IMR-90 (cell line): ENCODE measurements around the gene TTLL11. TPM values are rescaled to one million over a fixed set of nuclear protein-coding genes. Genes with fewer than 3 reads are reported as not detected.

Experiments used
- ATAC-seq: fragments of 200-7000 bp; cut with Tn5 transposase; 2 replicates; pipeline ENCODE4 v1.9.1; 2020; ENCODE audit warnings: low read depth, mild to moderate bottlenecking, moderate library complexity
- BruUV-seq: library from RNA; stranded (reverse); fragments of 400-500 nt; replicated peaks from 2 replicates; lab custom pipeline; 2021; lab: Mats Ljungman, UMichigan
- CTCF ChIA-PET: fragments of 300-600 bp; formaldehyde crosslinking; extraction: SDS; loops from one replicate; lab custom pipeline; 2021; ENCODE audit warnings: antibody characterized with exemption; lab: Yijun Ruan, JAX
- POLR2A ChIA-PET: fragments of 300-600 bp; sonication (Branson Sonifier 250); formaldehyde crosslinking; loops from one replicate; lab custom pipeline; 2022; ENCODE audit warnings: antibody characterized with exemption; ENCODE audit not compliant: unreplicated experiment; lab: Charles Lee
- DNase-seq: peaks from one replicate; pipeline ENCODE4 v3.0.0; 2013
- H2AFZ ChIP-seq: replicated peaks from 2 replicates; pipeline ENCODE3; 2013; ENCODE audit warnings: low read length, mild to moderate bottlenecking; ENCODE audit not compliant: poor library complexity
- H2AK5ac ChIP-seq: 2 replicates; pipeline ENCODE4 v1.6.1; 2013; ENCODE audit warnings: low read depth, low read length, inconsistent platforms
- H2AK9ac ChIP-seq: replicated peaks from 2 replicates; pipeline ENCODE3; 2013; ENCODE audit warnings: mild to moderate bottlenecking, low read depth, low read length, moderate library complexity; ENCODE audit not compliant: poor library complexity
- H2BK120ac ChIP-seq: 2 replicates; pipeline ENCODE4 v1.6.1; 2013; ENCODE audit warnings: low read depth, low read length, inconsistent platforms
- H2BK15ac ChIP-seq: 3 replicates; pipeline ENCODE4 v1.6.1; 2013; ENCODE audit warnings: low read depth, low read length, inconsistent platforms
- H2BK20ac ChIP-seq: 2 replicates; pipeline ENCODE4 v1.6.1; 2013; ENCODE audit warnings: low read depth, mild to moderate bottlenecking, inconsistent platforms, low read length, moderate library complexity
- H2BK5ac ChIP-seq: 2 replicates; pipeline ENCODE4 v1.6.1; 2013; ENCODE audit warnings: mild to moderate bottlenecking, low read depth, low read length, inconsistent platforms; ENCODE audit not compliant: poor library complexity, severe bottlenecking
- H3K14ac ChIP-seq: replicated peaks from 2 replicates; pipeline ENCODE4 v1.6.1; 2013; ENCODE audit warnings: low read depth, low read length, inconsistent platforms
- H3K18ac ChIP-seq: 2 replicates; pipeline ENCODE4 v1.6.1; 2013; ENCODE audit warnings: low read depth, low read length, control low read depth
- H3K23ac ChIP-seq: 2 replicates; pipeline ENCODE4 v1.6.1; 2013; ENCODE audit warnings: low read depth, low read length, inconsistent platforms
- H3K27ac ChIP-seq: 2 replicates; pipeline ENCODE4 v1.5.1; 2013; ENCODE audit warnings: mild to moderate bottlenecking, control low read depth, low read length; ENCODE audit not compliant: insufficient read depth
- H3K27me3 ChIP-seq: 2 replicates; pipeline ENCODE4 v1.6.1; 2013; ENCODE audit warnings: low read length; ENCODE audit not compliant: control insufficient read depth, insufficient read depth
- H3K36me3 ChIP-seq: 2 replicates; pipeline ENCODE4 v1.6.1; 2013; ENCODE audit warnings: low read length, mixed read lengths; ENCODE audit not compliant: control insufficient read depth, insufficient read depth
- H3K4ac ChIP-seq: 2 replicates; pipeline ENCODE4 v1.6.1; 2013; ENCODE audit warnings: low read depth, low read length, inconsistent platforms
- H3K4me1 ChIP-seq: 2 replicates; pipeline ENCODE4 v1.6.1; 2013; ENCODE audit warnings: low read length, mixed read lengths; ENCODE audit not compliant: control insufficient read depth, insufficient read depth
- H3K4me2 ChIP-seq: 2 replicates; pipeline ENCODE4 v1.6.1; 2013; ENCODE audit warnings: low read depth, mild to moderate bottlenecking, control low read depth, low read length, moderate library complexity
- H3K4me3 ChIP-seq: 2 replicates; pipeline ENCODE4 v1.5.1; 2013; ENCODE audit warnings: low read depth, mild to moderate bottlenecking, control low read depth, low read length, moderate library complexity; ENCODE audit not compliant: insufficient read depth
- H3K56ac ChIP-seq: 2 replicates; pipeline ENCODE4 v1.6.1; 2013; ENCODE audit warnings: low read length, inconsistent platforms; ENCODE audit not compliant: insufficient read depth; ENCODE audit errors: extremely low read depth
- H3K79me1 ChIP-seq, 2 experiments: 2 replicates each; pipeline ENCODE4 v1.6.1; 2013; ENCODE audit warnings: low read length in 2 of 2, inconsistent platforms in 1 of 2, low read depth in 1 of 2
- H3K9ac ChIP-seq: 2 replicates; pipeline ENCODE4 v1.6.1; 2013; ENCODE audit warnings: low read depth, low read length, control low read depth
- H3K9me1 ChIP-seq: 2 replicates; pipeline ENCODE4 v1.6.1; 2013; ENCODE audit warnings: low read length, inconsistent platforms; ENCODE audit not compliant: insufficient read depth
- H3K9me3 ChIP-seq: 2 replicates; pipeline ENCODE4 v1.6.1; 2013; ENCODE audit warnings: low read length; ENCODE audit not compliant: control insufficient read depth, insufficient read depth
- H4K20me1 ChIP-seq: 2 replicates; pipeline ENCODE4 v1.6.1; 2013; ENCODE audit warnings: low read length, inconsistent platforms; ENCODE audit not compliant: insufficient read depth
- H4K5ac ChIP-seq: 2 replicates; pipeline ENCODE4 v1.6.1; 2013; ENCODE audit warnings: mild to moderate bottlenecking, low read depth, low read length, control low read depth
- H4K8ac ChIP-seq, 2 experiments: 2 replicates each; pipeline ENCODE4 v1.6.1; 2013; ENCODE audit warnings: low read depth in 2 of 2, low read length in 2 of 2, control low read depth in 1 of 2, inconsistent platforms in 1 of 2
- H4K91ac ChIP-seq: 2 replicates; pipeline ENCODE4 v1.6.1; 2013; ENCODE audit warnings: low read depth, low read length, inconsistent platforms; ENCODE audit not compliant: insufficient read depth
- BHLHE40 ChIP-seq: fragments of 150-350 bp; IDR thresholded peaks from 2 replicates; pipeline ENCODE4 v1.6.1; 2016; ENCODE audit warnings: mild to moderate bottlenecking, low read depth, low read length
- CEBPB ChIP-seq: IDR thresholded peaks from 2 replicates; pipeline ENCODE4 v1.6.1; 2012; ENCODE audit warnings: low read depth, low read length, improper control_type of control experiment
- CHD1 ChIP-seq: IDR thresholded peaks from 2 replicates; pipeline ENCODE4 v1.6.1; 2012; ENCODE audit warnings: low read depth, low read length, improper control_type of control experiment
- CTCF ChIP-seq: conservative IDR thresholded peaks from 2 replicates; pipeline ENCODE4 v1.5.1; 2012; ENCODE audit warnings: mild to moderate bottlenecking, low read depth, low read length, improper control_type of control experiment
- FOS ChIP-seq: fragments of 150-350 bp; IDR thresholded peaks from 2 replicates; pipeline ENCODE4 v1.6.1; 2016; ENCODE audit warnings: low read depth, low read length
- MAFK ChIP-seq: IDR thresholded peaks from 2 replicates; pipeline ENCODE4 v1.6.1; 2012; ENCODE audit warnings: low read depth, low read length, improper control_type of control experiment
- MAZ ChIP-seq: IDR thresholded peaks from 2 replicates; pipeline ENCODE4 v1.6.1; 2012; ENCODE audit warnings: low read depth, mild to moderate bottlenecking, low read length, improper control_type of control experiment, moderate library complexity, borderline replicate concordance
- MXI1 ChIP-seq: IDR thresholded peaks from 2 replicates; pipeline ENCODE4 v1.6.1; 2012; ENCODE audit warnings: low read depth, mild to moderate bottlenecking, low read length, moderate library complexity, borderline replicate concordance
- NFE2L2 ChIP-seq: fragments of 150-350 bp; IDR thresholded peaks from 2 replicates; pipeline ENCODE4 v1.6.1; 2016; ENCODE audit warnings: low read depth, mild to moderate bottlenecking, low read length
- RCOR1 ChIP-seq: IDR thresholded peaks from 2 replicates; pipeline ENCODE4 v1.6.1; 2012; ENCODE audit warnings: mild to moderate bottlenecking, low read length, improper control_type of control experiment; ENCODE audit not compliant: insufficient replicate concordance
- RFX5 ChIP-seq: IDR thresholded peaks from 2 replicates; pipeline ENCODE4 v1.8.0; 2012; ENCODE audit warnings: low read depth, mild to moderate bottlenecking, low read length, moderate library complexity
- SMC3 ChIP-seq: fragments of 150-350 bp; IDR thresholded peaks from 2 replicates; pipeline ENCODE4 v1.6.1; 2016; ENCODE audit warnings: low read depth, mild to moderate bottlenecking, antibody characterized with exemption, low read length, moderate library complexity
- USF2 ChIP-seq: fragments of 150-350 bp; IDR thresholded peaks from 2 replicates; pipeline ENCODE4 v1.6.1; 2017; ENCODE audit warnings: mild to moderate bottlenecking, antibody characterized with exemption, low read length, low read depth
- WGBS, 2 experiments: methylation state at CpG; one replicate each; pipeline versions ENCODE4 v1.1.5 to v1.1.7; 2013; ENCODE audit warnings: missing lambda C conversion rate in 2 of 2; ENCODE audit not compliant: insufficient read length in 1 of 2; ENCODE audit errors: extremely low coverage in 2 of 2; 5-methylcytosine and 5-hydroxymethylcytosine counted together
- dilution Hi-C: fragments of 300-500 bp; cut with HindIII; formaldehyde crosslinking; loops from one replicate; pipeline ENCODE4 v1.14.3; 2018; ENCODE audit warnings: low sequenced_read_pairs; ENCODE audit not compliant: unreplicated experiment
- in situ Hi-C: fragments of 300-500 bp; cut with MboI; formaldehyde crosslinking; loops from 3 replicates; pipeline ENCODE4 v1.14.3; 2019; ENCODE audit warnings: low sequenced_read_pairs, inconsistent platforms, mixed read lengths
- intact Hi-C: fragments of 100-400 bp; cut with micrococcal nuclease; formaldehyde crosslinking; loops from 2 replicates; pipeline ENCODE4 v1.10.0; 2022
- polyA plus RNA-seq, 3 experiments: library from polyadenylated mRNA; depleted of rRNA; stranded (reverse); fragments of >200 nt; gene quantifications; 2 replicates each; pipeline ENCODE4 v1.2.3, GENCODE V29; 2012; ENCODE audit warnings: low replicate concordance in 1 of 3
- total RNA-seq: library from RNA; depleted of rRNA; stranded (reverse); fragments of >200 nt; gene quantifications from 2 replicates; pipeline ENCODE4 v1.2.3, GENCODE V29; 2012
- TF ChIP-seq, protein P1 (sequence below): fragments of 150-350 bp; IDR thresholded peaks from 2 replicates; pipeline ENCODE4 v1.6.1; 2016; ENCODE audit warnings: low read depth, mild to moderate bottlenecking, low read length, moderate library complexity, borderline replicate concordance

The TTLL11 gene
- total and polyA plus RNA-seq, 2 of the 4 experiments (the other 2 are of a cell fraction): 2.0 to 4.6 TPM

DNA sequence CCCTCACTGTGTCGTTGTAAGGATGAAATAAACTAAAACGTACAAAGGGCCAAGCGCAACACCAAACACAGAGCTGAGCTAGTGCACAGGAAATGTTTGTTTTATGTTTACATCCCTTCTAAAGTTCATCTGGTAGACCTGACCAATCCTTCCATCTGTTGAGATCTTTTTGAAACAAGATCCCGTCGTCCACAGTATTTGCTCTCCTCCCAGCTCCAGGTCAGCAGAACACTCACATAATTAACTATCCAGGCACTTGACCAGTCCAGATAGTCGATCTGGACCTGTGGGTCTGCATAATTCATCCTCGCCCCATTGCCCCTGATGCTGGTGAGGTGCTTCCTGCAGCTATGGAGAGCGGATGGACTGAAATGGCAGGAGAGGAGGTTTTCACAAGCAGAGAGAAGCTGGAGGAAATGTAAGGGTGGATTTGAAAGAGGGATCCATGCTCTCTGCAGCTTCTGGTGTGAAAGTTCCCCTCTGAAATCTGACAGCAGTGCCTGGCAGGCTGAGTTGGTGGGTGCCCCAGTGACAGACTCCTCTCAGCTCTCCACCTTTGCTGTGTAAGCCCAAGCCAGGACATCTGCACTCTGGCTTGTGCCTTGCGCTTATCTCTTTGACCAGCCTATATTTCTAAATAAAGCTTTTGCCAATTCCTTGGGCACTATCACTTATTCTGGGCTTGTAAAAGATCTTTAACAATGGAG lies 102.4 kb downstream of the TTLL11 start:
- Histone ChIP-seq H2BK15ac (no peak overlapping the region), H2BK120ac (no peak overlapping the region), H2AK9ac (no peak overlapping the region), H3K9me3 (no peaks in the 10 kb centered on the region), H2BK20ac (no peak overlapping the region), H2BK5ac (no peak overlapping the region), H3K27ac (no peak overlapping the region), H3K27me3 (no peaks in the 10 kb centered on the region), H3K14ac (no peak overlapping the region), H2AFZ (no peak overlapping the region), H3K4me3 (no peak overlapping the region), H3K36me3 (0 out of 2 replicates have a peak, but pooled peaks cover 3% of the 10 kb centered on the region), H4K91ac (peak overlapping the region; percentile 33; the same call in 1 of the 2 replicates), H3K56ac (no peak overlapping the region), H3K4me2 (no peak overlapping the region), H2AK5ac (peak overlapping the region; percentile 65), H3K4me1 (peaks cover 5% of the 10 kb centered on the region; the same call in 1 of the 2 replicates), H4K8ac (no peak overlapping the region), H3K4ac (peak overlapping the region; percentile 10; the same call in 1 of the 2 replicates), H3K79me1 (peaks cover 0 to 4% of the 10 kb centered on the region in 2 experiments; a peak in 1 of 4 replicates), H3K18ac (no peak overlapping the region), H4K5ac (no peak overlapping the region), H4K20me1 (no peaks in the 10 kb centered on the region), H3K23ac (no peak overlapping the region), H3K9ac (no peak overlapping the region), H3K9me1 (peaks cover 6% of the 10 kb centered on the region)
- DNase-seq (no peak), ATAC-seq (no peak)
- intact Hi-C loops: loop anchor here (5.0 kb wide), 1 partner anchor 88 kb away; no protein-coding TSS in a partner anchor
- ChIA-PET CTCF (interaction anchor here (1.9 kb wide), 1 partner anchor 304 kb away, joined by 6 read pairs; no protein-coding TSS in a partner anchor), POLR2A (no interaction called here)
- dilution Hi-C loops: no loop called here
- no CpG with 5 or more reads among the region's 9 CpGs for WGBS, 2 experiments
- in situ Hi-C loops: loop anchor here (5.0 kb wide), 1 partner anchor 303 kb away; no protein-coding TSS in a partner anchor
- BruUV-seq: no TSS peak
- no peak for TF ChIP-seq CHD1
- no peak for TF ChIP-seq CTCF
- TF ChIP-seq RFX5: no peak
- no peak for TF ChIP-seq SMC3
- TF ChIP-seq BHLHE40: no peak
- TF ChIP-seq MAFK: no peak
- no peak for TF ChIP-seq RCOR1
- TF ChIP-seq CEBPB: no peak
- TF ChIP-seq MAZ: no peak
- TF ChIP-seq, protein P1, sequence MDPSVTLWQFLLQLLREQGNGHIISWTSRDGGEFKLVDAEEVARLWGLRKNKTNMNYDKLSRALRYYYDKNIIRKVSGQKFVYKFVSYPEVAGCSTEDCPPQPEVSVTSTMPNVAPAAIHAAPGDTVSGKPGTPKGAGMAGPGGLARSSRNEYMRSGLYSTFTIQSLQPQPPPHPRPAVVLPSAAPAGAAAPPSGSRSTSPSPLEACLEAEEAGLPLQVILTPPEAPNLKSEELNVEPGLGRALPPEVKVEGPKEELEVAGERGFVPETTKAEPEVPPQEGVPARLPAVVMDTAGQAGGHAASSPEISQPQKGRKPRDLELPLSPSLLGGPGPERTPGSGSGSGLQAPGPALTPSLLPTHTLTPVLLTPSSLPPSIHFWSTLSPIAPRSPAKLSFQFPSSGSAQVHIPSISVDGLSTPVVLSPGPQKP: no peak
- TF ChIP-seq USF2: no peak
- no peak for TF ChIP-seq NFE2L2
- no peak for TF ChIP-seq MXI1
- TF ChIP-seq FOS: no peak
